Activated naive CD4-positive, alpha-beta T cell treated with anti-CD3 and anti-CD28 coated beads, Interleukin-2, amount 50 U/mL, for 24 hours (primary cell): ENCODE results near the gene PBX3.

Experiments
- H3K27ac Mint-ChIP-seq: one replicate; pipeline ENCODE4 v1.8.0; 2021; ENCODE audit warnings: mild to moderate bottlenecking, mixed read lengths
- H3K27me3 Mint-ChIP-seq: one replicate; pipeline ENCODE4 v1.8.0; 2021; ENCODE audit warnings: mixed read lengths
- H3K36me3 Mint-ChIP-seq: one replicate; pipeline ENCODE4 v1.8.0; 2021; ENCODE audit warnings: mixed read lengths
- H3K4me1 Mint-ChIP-seq: one replicate; pipeline ENCODE4 v1.8.0; 2021; ENCODE audit warnings: mixed read lengths
- H3K4me3 Mint-ChIP-seq: one replicate; pipeline ENCODE4 v1.8.0; 2021; ENCODE audit warnings: mild to moderate bottlenecking, mixed read lengths
- H3K9me3 Mint-ChIP-seq: one replicate; pipeline ENCODE4 v1.8.0; 2021; ENCODE audit warnings: mixed read lengths

PBX3 gene

DNA sequence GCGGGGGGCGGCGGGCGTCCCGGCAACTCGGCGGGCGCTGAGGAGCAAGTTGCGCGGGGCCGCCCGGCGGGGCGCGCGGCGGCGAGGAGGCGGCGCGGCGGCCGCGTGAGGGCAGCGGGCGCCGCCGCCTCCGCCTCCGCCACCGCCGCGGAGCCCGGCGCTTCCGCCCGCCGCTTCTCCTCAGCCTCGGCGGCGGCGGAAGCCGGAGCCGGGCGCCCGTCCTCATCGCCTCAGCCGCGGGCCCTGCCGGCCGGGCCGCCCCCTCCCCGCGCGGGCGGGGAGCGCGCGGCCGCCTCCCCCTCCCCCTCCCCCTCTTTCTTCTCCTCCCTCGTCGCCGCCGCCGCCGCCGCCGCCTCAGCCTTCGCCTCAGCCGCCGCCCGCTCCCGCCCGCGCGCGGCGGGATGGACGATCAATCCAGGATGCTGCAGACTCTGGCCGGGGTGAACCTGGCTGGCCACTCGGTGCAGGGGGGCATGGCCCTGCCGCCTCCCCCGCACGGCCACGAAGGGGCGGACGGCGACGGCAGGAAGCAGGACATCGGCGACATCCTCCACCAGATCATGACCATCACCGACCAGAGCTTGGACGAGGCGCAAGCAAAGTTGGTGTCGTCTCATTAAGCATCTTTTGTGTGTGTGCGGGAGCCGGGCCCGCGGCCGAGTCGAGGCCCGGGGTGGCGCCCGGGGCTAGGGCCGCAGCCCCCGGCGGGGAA lies at the start of gene PBX3:
Gene PBX3 (plus strand): TSS at position 321 of the 712 bp plus-strand sequence.
- peak within 1 kb of the TSS; percentile 95 for H3K4me3 Mint-ChIP-seq

DNA sequence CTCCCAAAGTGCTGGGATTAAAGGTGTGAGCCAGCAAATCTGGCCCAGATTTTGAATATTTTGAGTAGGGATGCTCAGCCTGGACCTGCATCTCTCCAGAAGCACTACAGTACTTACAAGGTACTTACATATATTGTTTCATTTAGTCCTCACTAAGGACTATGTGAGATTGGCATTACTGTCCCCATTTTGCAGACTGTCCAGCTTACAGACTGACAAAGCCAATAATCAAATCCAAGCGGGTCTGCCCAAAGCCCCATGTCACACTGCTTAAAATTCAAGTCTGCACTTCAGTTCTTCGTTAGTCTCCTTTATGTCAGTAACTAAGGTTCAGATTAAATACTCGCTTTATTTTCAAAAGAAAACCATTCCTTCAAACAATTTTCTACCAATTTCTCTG lies 47.3 kb upstream of the PBX3 start:
- Mint-ChIP-seq H3K4me1 (peaks cover 65% of the 10 kb centered on the region), H3K36me3 (peaks cover 14% of the 10 kb centered on the region), H3K27me3 (no peaks in the 10 kb centered on the region), H3K27ac (no peak overlapping the region), H3K9me3 (no peaks in the 10 kb centered on the region), H3K4me3 (no peak overlapping the region)

More for the DNA sequence above, at the start of gene PBX3:
- H3K9me3 Mint-ChIP-seq, result no peaks in the 10 kb centered on the region
- H3K4me1 Mint-ChIP-seq, result peaks cover 31% of the 10 kb centered on the region
- H3K36me3 Mint-ChIP-seq, result no peaks in the 10 kb centered on the region
- H3K27me3 Mint-ChIP-seq, result no peaks in the 10 kb centered on the region
- H3K27ac Mint-ChIP-seq, result peak within 1 kb of the TSS; percentile 94

DNA sequence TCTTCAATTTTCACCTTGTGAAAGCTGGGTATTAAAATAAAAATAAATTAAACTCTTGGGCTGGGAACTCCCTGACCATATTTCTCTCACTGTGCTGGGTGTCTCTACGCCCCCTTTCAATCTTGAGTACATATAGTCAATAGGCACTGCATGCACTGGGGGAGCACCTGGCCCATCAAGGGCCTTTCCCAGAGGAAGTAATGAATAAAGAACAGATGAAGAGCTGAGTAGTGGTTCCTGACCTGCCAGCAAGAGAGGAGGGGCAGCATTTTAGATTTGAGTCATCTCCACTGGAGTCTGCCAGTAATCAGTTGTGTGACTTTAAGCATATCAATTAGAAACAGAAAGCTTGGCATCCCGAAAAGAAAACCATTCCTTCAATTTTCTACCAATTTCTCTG lies 46.4 kb upstream of the PBX3 start:
- peaks cover 74% of the 10 kb centered on the region for H3K4me1 Mint-ChIP-seq
- H3K9me3 Mint-ChIP-seq, result no peaks in the 10 kb centered on the region
- peak overlapping the region; percentile 27 for H3K4me3 Mint-ChIP-seq
- H3K27ac Mint-ChIP-seq, result no peak overlapping the region
- H3K27me3 Mint-ChIP-seq, result no peaks in the 10 kb centered on the region
- peaks cover 17% of the 10 kb centered on the region for H3K36me3 Mint-ChIP-seq

DNA sequence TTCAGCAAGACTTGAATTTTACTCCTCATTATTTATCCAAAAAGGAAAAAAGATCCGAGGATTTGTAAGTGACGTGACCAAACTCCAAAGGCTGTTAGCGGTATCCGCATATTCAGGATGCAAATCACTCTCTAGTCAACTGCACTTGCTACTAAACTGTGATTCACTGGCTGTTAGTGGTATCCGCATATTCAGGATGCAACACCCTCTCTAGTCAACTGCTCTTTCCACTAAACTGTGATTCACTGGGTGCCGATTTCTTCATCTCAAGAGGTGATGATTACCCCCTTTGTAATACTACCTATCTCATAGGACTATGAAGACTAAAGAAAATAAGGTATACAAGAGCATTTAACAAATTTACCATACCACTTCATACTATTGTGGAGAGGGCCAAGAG lies 45.8 kb upstream of the PBX3 start:
- Mint-ChIP-seq H3K27ac (peak overlapping the region; percentile 88), H3K9me3 (no peaks in the 10 kb centered on the region), H3K4me3 (no peak overlapping the region), H3K27me3 (no peaks in the 10 kb centered on the region), H3K4me1 (peaks cover 75% of the 10 kb centered on the region), H3K36me3 (peaks cover 17% of the 10 kb centered on the region)

DNA sequence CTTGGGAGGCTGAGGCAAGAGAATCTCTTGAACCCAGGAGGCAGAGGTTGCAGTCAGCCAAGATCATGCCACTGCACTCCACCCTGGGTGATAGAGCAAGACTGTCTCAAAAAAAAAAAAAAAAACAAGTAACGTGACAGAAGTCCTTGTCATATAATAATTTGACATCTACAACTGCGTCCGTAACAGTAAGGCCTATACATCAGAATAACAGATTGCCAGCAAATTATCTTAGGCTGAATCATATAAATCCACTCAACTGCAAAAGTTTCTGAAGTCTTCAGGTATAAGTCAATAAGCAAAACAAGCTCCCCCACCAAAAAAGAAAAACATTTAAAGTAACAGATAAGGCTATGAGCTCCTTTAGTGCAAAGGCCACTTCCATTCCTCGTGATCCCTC lies 43.5 kb upstream of the PBX3 start:
- Mint-ChIP-seq H3K36me3 (peaks cover 12% of the 10 kb centered on the region), H3K27me3 (no peaks in the 10 kb centered on the region), H3K9me3 (no peaks in the 10 kb centered on the region), H3K4me1 (peaks cover 66% of the 10 kb centered on the region), H3K4me3 (no peak overlapping the region), H3K27ac (no peak overlapping the region)

DNA sequence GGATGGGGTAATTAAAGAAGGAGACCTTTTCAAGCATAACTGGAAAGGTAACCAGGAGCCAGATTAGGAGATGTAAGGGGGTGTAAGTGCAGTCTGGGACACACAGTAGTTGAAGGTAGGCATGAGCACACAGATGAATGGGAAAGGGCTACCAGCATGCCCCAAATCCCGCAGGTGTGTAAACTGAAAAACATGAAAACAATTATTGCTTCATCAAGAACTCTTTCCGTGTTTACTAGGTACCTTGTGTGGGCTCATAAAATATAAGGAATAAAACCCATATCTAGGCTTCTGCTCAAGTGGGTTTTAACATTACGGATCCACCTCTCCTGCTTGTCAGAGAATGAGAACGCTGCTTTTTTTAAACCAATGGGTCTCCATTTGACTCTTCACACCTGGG lies 41.3 kb upstream of the PBX3 start:
- no peaks in the 10 kb centered on the region for H3K9me3 Mint-ChIP-seq
- peaks cover 48% of the 10 kb centered on the region for H3K4me1 Mint-ChIP-seq
- peak overlapping the region; percentile 41 for H3K27ac Mint-ChIP-seq
- no peaks in the 10 kb centered on the region for H3K27me3 Mint-ChIP-seq
- H3K36me3 Mint-ChIP-seq, result peaks cover 10% of the 10 kb centered on the region
- H3K4me3 Mint-ChIP-seq, result peak overlapping the region; percentile 89

DNA sequence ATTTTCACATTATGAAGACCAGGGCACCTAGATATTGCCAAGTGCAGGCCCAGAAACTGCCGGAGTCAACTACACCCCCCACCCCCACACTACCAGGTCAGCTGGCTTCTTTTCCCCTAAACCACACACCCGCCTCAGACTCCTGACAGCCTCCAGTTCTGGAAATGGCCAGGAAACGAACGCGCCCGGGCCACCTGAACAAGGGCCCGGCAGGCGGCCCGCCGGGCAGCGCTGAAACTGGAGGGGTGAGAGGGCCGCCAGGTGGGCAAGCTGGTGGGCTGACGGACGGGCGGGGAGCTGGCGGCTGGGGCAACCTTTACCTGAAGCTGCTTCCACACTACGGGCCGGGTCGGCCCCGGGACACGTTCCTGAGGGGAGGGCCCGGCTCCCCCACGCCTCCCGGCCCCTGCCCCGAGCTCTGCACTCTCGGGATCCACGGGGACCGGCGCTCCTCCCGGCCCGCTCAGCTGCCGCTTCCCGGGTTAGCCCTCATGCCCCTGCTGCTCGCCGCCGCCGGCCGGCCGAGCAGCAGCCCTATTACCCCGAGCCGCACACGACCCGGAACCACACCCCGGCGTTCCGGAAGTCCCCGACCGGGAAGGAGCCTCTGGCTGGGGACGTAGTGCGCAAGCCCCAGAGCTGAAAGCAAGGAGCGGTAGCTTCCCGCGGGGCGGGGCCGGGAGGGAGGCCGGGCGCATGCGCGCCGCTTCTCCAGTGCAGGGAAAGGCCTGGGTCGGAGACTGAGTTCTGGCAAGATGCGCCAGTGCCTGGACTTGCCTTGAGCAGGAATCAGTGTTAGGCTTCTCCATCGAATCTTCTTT lies 40.3 kb upstream of the PBX3 start, which contains the start of gene MAPKAP1:
Gene MAPKAP1 (minus strand): TSS at position 558 of the 821 bp plus-strand sequence. CDS start 34,634 bp downstream, outside the sequence.
- peak within 1 kb of the TSS; percentile 74 for H3K27ac Mint-ChIP-seq
- no peaks in the 10 kb centered on the region for H3K9me3 Mint-ChIP-seq
- peak within 1 kb of the TSS; percentile 89 for H3K4me3 Mint-ChIP-seq
- H3K36me3 Mint-ChIP-seq, result peaks cover 6% of the 10 kb centered on the region
- peaks cover 40% of the 10 kb centered on the region for H3K4me1 Mint-ChIP-seq
- H3K27me3 Mint-ChIP-seq, result no peaks in the 10 kb centered on the region

DNA sequence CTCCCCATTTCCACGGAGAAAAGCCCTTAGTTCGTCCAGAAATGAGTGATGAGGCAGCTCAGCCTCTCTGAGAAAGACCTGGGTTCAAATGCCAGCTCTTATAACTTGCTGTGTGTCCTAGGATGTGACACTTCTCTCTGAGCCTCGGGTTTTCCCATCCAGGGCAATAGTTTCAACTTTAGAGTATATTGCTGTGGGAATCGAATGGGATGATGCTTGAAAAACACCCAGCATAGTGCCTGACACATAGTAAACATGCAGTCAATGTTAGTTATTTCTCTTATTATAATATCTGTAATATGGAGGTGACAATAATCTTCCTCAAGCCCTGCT lies 39.7 kb upstream of the PBX3 start:
- Mint-ChIP-seq H3K4me3 (peak overlapping the region; percentile 89), H3K4me1 (peaks cover 39% of the 10 kb centered on the region), H3K36me3 (peaks cover 6% of the 10 kb centered on the region), H3K27me3 (no peaks in the 10 kb centered on the region), H3K27ac (peak overlapping the region; percentile 67), H3K9me3 (no peaks in the 10 kb centered on the region)

DNA sequence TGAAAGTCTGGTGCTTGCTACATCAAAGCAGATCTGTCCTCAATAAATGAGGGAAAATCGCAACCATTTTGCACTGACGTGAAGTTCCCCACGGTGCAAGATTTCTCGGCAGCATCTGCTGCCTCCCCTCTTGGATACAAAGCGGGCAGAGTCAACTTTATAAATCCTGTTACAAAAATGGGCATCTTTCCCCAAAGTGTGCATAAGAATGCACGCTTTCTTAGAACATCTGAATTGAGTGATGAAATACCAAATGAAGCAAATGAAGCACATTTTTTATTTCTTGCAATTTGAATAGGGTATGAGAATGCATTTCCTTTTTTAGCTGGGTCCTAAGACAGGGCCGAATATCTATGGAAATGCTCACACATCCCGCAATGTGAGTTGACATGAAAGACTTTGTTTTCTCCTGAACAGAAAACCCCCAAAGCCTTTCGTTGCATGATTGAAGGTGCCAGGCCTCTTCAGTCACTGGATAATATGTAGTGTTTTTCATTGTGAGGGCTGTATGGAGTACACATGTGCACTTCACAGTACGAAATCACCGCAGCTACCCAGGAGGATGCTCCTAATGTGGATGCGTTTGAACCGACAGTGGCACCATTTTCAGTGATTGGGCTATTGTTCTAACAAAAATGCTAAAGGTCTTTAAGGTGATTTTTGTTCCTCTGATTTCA lies 20.6 kb upstream of the PBX3 start:
- Mint-ChIP-seq H3K36me3 (no peaks in the 10 kb centered on the region), H3K4me1 (no peaks in the 10 kb centered on the region), H3K9me3 (no peaks in the 10 kb centered on the region), H3K4me3 (no peak overlapping the region), H3K27me3 (peaks cover 2% of the 10 kb centered on the region), H3K27ac (no peak overlapping the region)

DNA sequence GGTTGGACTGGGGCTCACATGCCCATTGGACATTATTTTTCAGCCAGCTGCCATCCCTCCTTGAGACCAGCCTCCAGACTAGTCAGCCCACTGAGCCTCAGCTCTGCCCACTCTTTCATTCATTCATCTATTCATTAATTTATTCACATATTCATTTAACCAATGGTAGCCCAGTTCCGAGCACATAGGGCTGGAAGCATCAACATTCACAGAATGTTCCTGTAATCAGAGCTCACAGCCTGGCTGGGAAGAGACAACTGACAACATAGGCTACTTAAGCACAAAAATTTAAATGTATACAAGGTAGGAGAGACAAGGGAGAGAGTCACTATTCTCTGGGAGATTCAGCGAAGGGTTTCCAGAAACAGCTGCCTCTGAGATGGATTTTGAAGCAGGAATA lies 17.0 kb upstream of the PBX3 start:
- Mint-ChIP-seq H3K4me1 (no peaks in the 10 kb centered on the region), H3K27me3 (peaks cover 2% of the 10 kb centered on the region), H3K36me3 (no peaks in the 10 kb centered on the region), H3K4me3 (no peak overlapping the region), H3K27ac (no peak overlapping the region), H3K9me3 (no peaks in the 10 kb centered on the region)

DNA sequence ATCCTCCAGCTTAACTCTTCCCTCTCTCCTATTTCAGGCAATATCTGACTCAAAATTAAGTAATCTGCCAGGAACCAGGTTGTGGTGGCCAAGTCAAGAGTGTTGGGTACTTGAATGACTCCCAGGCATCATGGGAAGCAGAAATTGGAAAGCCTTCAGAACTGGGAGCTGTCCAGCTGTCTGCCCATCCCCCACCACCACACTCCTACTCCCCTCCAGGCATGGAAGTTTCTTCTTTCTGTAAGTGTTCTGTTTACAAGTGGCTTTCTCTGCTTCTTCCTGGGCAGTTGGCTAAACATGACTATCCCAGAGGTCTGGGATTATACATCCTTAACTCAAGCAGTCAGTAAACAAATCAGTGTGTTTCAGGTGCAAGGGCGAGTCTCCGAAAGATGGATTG lies 14.6 kb upstream of the PBX3 start:
- no peaks in the 10 kb centered on the region for H3K9me3 Mint-ChIP-seq
- peaks cover 2% of the 10 kb centered on the region for H3K27me3 Mint-ChIP-seq
- H3K36me3 Mint-ChIP-seq, result no peaks in the 10 kb centered on the region
- no peak overlapping the region for H3K27ac Mint-ChIP-seq
- H3K4me1 Mint-ChIP-seq, result no peaks in the 10 kb centered on the region
- H3K4me3 Mint-ChIP-seq, result no peak overlapping the region

DNA sequence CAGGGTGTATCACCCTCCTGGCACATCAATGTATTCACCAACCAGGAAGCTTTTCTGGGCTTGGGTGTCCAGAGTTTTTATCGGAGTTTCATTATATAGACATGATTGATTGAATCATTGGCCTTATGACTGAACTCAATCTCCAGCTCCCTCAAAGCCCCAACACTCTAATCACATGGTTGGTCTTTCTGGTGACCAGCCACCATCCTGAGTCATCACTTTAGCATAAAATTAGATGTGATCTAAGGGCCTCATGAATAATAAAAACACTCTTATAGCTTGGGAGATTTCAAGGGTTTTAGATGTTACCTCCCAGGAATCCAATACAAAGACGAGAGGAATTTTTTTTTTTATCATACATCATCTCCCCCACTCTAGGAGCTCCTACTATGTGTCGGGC lies 7.7 kb upstream of the PBX3 start:
- H3K4me1 Mint-ChIP-seq, result no peaks in the 10 kb centered on the region
- no peaks in the 10 kb centered on the region for H3K9me3 Mint-ChIP-seq
- H3K27me3 Mint-ChIP-seq, result no peaks in the 10 kb centered on the region
- no peak overlapping the region for H3K27ac Mint-ChIP-seq
- no peak overlapping the region for H3K4me3 Mint-ChIP-seq
- H3K36me3 Mint-ChIP-seq, result no peaks in the 10 kb centered on the region

DNA sequence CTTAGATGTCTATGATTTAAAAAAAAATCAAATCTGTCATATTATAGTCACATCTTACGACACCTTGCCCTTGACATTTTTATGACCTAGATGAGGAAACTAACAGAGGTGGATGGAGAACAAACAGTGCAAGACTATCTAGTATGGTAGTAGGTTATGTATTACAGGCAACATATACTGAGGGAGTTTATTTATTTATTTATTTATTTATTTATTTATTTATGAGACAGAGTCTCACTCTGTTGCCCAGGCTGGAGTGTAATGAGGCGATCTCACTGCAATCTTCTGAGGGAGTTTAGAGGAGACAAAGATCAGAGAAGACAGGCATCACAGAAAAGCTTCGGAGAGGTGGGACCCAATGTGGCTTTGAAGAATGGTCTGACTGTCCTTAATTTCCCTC lies 4.5 kb upstream of the PBX3 start:
- H3K27ac Mint-ChIP-seq, result no peak overlapping the region
- H3K9me3 Mint-ChIP-seq, result no peaks in the 10 kb centered on the region
- no peaks in the 10 kb centered on the region for H3K27me3 Mint-ChIP-seq
- peaks cover 4% of the 10 kb centered on the region for H3K4me1 Mint-ChIP-seq
- no peaks in the 10 kb centered on the region for H3K36me3 Mint-ChIP-seq
- H3K4me3 Mint-ChIP-seq, result no peak overlapping the region

DNA sequence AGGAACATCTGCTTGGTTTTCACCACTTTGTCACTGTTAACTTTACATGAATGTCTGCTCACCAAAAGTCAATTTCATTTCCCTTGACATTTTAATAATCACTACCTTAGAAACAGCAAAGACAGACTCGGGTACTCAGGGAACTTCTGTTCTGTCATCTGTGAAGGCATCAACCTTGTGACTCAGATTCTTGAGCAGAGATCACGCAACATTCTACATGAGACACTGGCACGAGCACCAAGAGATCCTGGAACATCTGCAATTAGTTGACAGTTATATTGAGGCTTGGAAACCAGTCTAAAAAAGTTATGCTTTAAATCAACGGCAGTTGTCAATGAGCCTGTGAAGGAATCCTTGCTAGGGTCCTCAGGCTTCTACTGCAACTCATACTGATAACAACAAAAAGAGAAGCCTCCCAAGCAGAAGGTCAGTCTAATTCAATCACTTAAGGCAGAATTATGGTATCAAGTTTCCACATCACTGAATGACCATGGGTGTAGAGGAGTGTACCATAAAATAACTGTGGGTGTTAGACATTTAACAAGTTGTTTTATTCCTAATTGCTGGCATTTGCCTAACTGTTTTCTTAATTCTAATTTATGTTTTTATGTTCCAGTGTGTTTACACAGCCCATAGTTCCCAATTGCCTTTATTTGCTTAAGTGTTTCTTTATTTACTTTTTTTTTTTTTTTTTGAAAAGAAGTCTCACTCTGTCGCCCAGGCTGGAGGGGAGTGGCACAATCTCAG lies 3.3 kb upstream of the PBX3 start:
- no peak overlapping the region for H3K27ac Mint-ChIP-seq
- no peaks in the 10 kb centered on the region for H3K36me3 Mint-ChIP-seq
- no peaks in the 10 kb centered on the region for H3K9me3 Mint-ChIP-seq
- no peaks in the 10 kb centered on the region for H3K27me3 Mint-ChIP-seq
- no peak overlapping the region for H3K4me3 Mint-ChIP-seq
- H3K4me1 Mint-ChIP-seq, result peaks cover 11% of the 10 kb centered on the region

DNA sequence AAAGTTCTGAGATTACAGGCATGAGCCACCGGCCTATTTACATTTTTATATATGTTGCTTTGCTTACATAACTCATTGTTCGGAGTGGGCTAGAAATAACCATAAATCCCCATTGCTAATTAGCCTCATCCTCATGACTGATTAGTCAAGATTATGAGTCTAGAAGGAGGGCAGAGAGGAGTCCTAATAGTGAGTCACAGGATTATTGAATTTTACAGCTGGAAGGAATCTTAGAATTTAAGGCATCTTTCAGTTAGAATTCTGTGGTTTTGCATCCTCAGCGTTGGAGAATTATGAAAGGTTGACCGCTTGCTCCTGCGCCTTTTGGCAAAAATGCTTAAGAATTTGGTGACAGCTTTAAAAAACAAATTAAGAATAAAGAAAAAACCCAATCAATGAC lies 2.6 kb upstream of the PBX3 start:
- H3K9me3 Mint-ChIP-seq, result no peaks in the 10 kb centered on the region

More for the DNA sequence above, 2.6 kb upstream of the PBX3 start:
- H3K27me3 Mint-ChIP-seq, result no peaks in the 10 kb centered on the region
- no peaks in the 10 kb centered on the region for H3K36me3 Mint-ChIP-seq
- H3K4me3 Mint-ChIP-seq, result peak overlapping the region; percentile 39
- H3K27ac Mint-ChIP-seq, result no peak overlapping the region
- H3K4me1 Mint-ChIP-seq, result peaks cover 19% of the 10 kb centered on the region
